IMR-90 (cell line): Measurements from ENCODE around the gene CACUL1. TPM values are rescaled to one million over a fixed set of nuclear protein-coding genes. Genes with fewer than 3 reads are reported as not detected.

Experiments used
- ATAC-seq: fragments of 200-7000 bp; cut with Tn5 transposase; 2 replicates; pipeline ENCODE4 v1.9.1; 2020; ENCODE audit warnings: low read depth, mild to moderate bottlenecking, moderate library complexity
- BruUV-seq: library from RNA; stranded (reverse); fragments of 400-500 nt; replicated peaks from 2 replicates; lab custom pipeline; 2021; lab: Mats Ljungman, UMichigan
- CTCF ChIA-PET: fragments of 300-600 bp; formaldehyde crosslinking; extraction: SDS; loops from one replicate; lab custom pipeline; 2021; ENCODE audit warnings: antibody characterized with exemption; lab: Yijun Ruan, JAX
- POLR2A ChIA-PET: fragments of 300-600 bp; sonication (Branson Sonifier 250); formaldehyde crosslinking; loops from one replicate; lab custom pipeline; 2022; ENCODE audit warnings: antibody characterized with exemption; ENCODE audit not compliant: unreplicated experiment; lab: Charles Lee
- DNase-seq: peaks from one replicate; pipeline ENCODE4 v3.0.0; 2013
- H2AFZ ChIP-seq: replicated peaks from 2 replicates; pipeline ENCODE3; 2013; ENCODE audit warnings: low read length, mild to moderate bottlenecking; ENCODE audit not compliant: poor library complexity
- H2AK5ac ChIP-seq: 2 replicates; pipeline ENCODE4 v1.6.1; 2013; ENCODE audit warnings: low read depth, low read length, inconsistent platforms
- H2AK9ac ChIP-seq: replicated peaks from 2 replicates; pipeline ENCODE3; 2013; ENCODE audit warnings: mild to moderate bottlenecking, low read depth, low read length, moderate library complexity; ENCODE audit not compliant: poor library complexity
- H2BK120ac ChIP-seq: 2 replicates; pipeline ENCODE4 v1.6.1; 2013; ENCODE audit warnings: low read depth, low read length, inconsistent platforms
- H2BK15ac ChIP-seq: 3 replicates; pipeline ENCODE4 v1.6.1; 2013; ENCODE audit warnings: low read depth, low read length, inconsistent platforms
- H2BK20ac ChIP-seq: 2 replicates; pipeline ENCODE4 v1.6.1; 2013; ENCODE audit warnings: low read depth, mild to moderate bottlenecking, inconsistent platforms, low read length, moderate library complexity
- H2BK5ac ChIP-seq: 2 replicates; pipeline ENCODE4 v1.6.1; 2013; ENCODE audit warnings: mild to moderate bottlenecking, low read depth, low read length, inconsistent platforms; ENCODE audit not compliant: poor library complexity, severe bottlenecking
- H3K14ac ChIP-seq: replicated peaks from 2 replicates; pipeline ENCODE4 v1.6.1; 2013; ENCODE audit warnings: low read depth, low read length, inconsistent platforms
- H3K18ac ChIP-seq: 2 replicates; pipeline ENCODE4 v1.6.1; 2013; ENCODE audit warnings: low read depth, low read length, control low read depth
- H3K23ac ChIP-seq: 2 replicates; pipeline ENCODE4 v1.6.1; 2013; ENCODE audit warnings: low read depth, low read length, inconsistent platforms
- H3K27ac ChIP-seq: 2 replicates; pipeline ENCODE4 v1.5.1; 2013; ENCODE audit warnings: mild to moderate bottlenecking, control low read depth, low read length; ENCODE audit not compliant: insufficient read depth
- H3K27me3 ChIP-seq: 2 replicates; pipeline ENCODE4 v1.6.1; 2013; ENCODE audit warnings: low read length; ENCODE audit not compliant: control insufficient read depth, insufficient read depth
- H3K36me3 ChIP-seq: 2 replicates; pipeline ENCODE4 v1.6.1; 2013; ENCODE audit warnings: low read length, mixed read lengths; ENCODE audit not compliant: control insufficient read depth, insufficient read depth
- H3K4ac ChIP-seq: 2 replicates; pipeline ENCODE4 v1.6.1; 2013; ENCODE audit warnings: low read depth, low read length, inconsistent platforms
- H3K4me1 ChIP-seq: 2 replicates; pipeline ENCODE4 v1.6.1; 2013; ENCODE audit warnings: low read length, mixed read lengths; ENCODE audit not compliant: control insufficient read depth, insufficient read depth
- H3K4me2 ChIP-seq: 2 replicates; pipeline ENCODE4 v1.6.1; 2013; ENCODE audit warnings: low read depth, mild to moderate bottlenecking, control low read depth, low read length, moderate library complexity
- H3K4me3 ChIP-seq: 2 replicates; pipeline ENCODE4 v1.5.1; 2013; ENCODE audit warnings: low read depth, mild to moderate bottlenecking, control low read depth, low read length, moderate library complexity; ENCODE audit not compliant: insufficient read depth
- H3K56ac ChIP-seq: 2 replicates; pipeline ENCODE4 v1.6.1; 2013; ENCODE audit warnings: low read length, inconsistent platforms; ENCODE audit not compliant: insufficient read depth; ENCODE audit errors: extremely low read depth
- H3K79me1 ChIP-seq, 2 experiments: 2 replicates each; pipeline ENCODE4 v1.6.1; 2013; ENCODE audit warnings: low read length in 2 of 2, inconsistent platforms in 1 of 2, low read depth in 1 of 2
- H3K9ac ChIP-seq: 2 replicates; pipeline ENCODE4 v1.6.1; 2013; ENCODE audit warnings: low read depth, low read length, control low read depth
- H3K9me1 ChIP-seq: 2 replicates; pipeline ENCODE4 v1.6.1; 2013; ENCODE audit warnings: low read length, inconsistent platforms; ENCODE audit not compliant: insufficient read depth
- H3K9me3 ChIP-seq: 2 replicates; pipeline ENCODE4 v1.6.1; 2013; ENCODE audit warnings: low read length; ENCODE audit not compliant: control insufficient read depth, insufficient read depth
- H4K20me1 ChIP-seq: 2 replicates; pipeline ENCODE4 v1.6.1; 2013; ENCODE audit warnings: low read length, inconsistent platforms; ENCODE audit not compliant: insufficient read depth
- H4K5ac ChIP-seq: 2 replicates; pipeline ENCODE4 v1.6.1; 2013; ENCODE audit warnings: mild to moderate bottlenecking, low read depth, low read length, control low read depth
- H4K8ac ChIP-seq, 2 experiments: 2 replicates each; pipeline ENCODE4 v1.6.1; 2013; ENCODE audit warnings: low read depth in 2 of 2, low read length in 2 of 2, control low read depth in 1 of 2, inconsistent platforms in 1 of 2
- H4K91ac ChIP-seq: 2 replicates; pipeline ENCODE4 v1.6.1; 2013; ENCODE audit warnings: low read depth, low read length, inconsistent platforms; ENCODE audit not compliant: insufficient read depth
- POLR2A ChIP-seq: IDR thresholded peaks from 2 replicates; pipeline ENCODE4 v1.6.1; 2012; ENCODE audit warnings: mild to moderate bottlenecking, low read depth, low read length
- WGBS, 2 experiments: methylation state at CpG; one replicate each; pipeline versions ENCODE4 v1.1.5 to v1.1.7; 2013; ENCODE audit warnings: missing lambda C conversion rate in 2 of 2; ENCODE audit not compliant: insufficient read length in 1 of 2; ENCODE audit errors: extremely low coverage in 2 of 2; 5-methylcytosine and 5-hydroxymethylcytosine counted together
- dilution Hi-C: fragments of 300-500 bp; cut with HindIII; formaldehyde crosslinking; loops from one replicate; pipeline ENCODE4 v1.14.3; 2018; ENCODE audit warnings: low sequenced_read_pairs; ENCODE audit not compliant: unreplicated experiment
- in situ Hi-C: fragments of 300-500 bp; cut with MboI; formaldehyde crosslinking; loops from 3 replicates; pipeline ENCODE4 v1.14.3; 2019; ENCODE audit warnings: low sequenced_read_pairs, inconsistent platforms, mixed read lengths
- intact Hi-C: fragments of 100-400 bp; cut with micrococcal nuclease; formaldehyde crosslinking; loops from 2 replicates; pipeline ENCODE4 v1.10.0; 2022
- polyA plus RNA-seq, 3 experiments: library from polyadenylated mRNA; depleted of rRNA; stranded (reverse); fragments of >200 nt; gene quantifications; 2 replicates each; pipeline ENCODE4 v1.2.3, GENCODE V29; 2012; ENCODE audit warnings: low replicate concordance in 1 of 3
- total RNA-seq: library from RNA; depleted of rRNA; stranded (reverse); fragments of >200 nt; gene quantifications from 2 replicates; pipeline ENCODE4 v1.2.3, GENCODE V29; 2012

The CACUL1 gene
- total and polyA plus RNA-seq, 2 of the 4 experiments (the other 2 are of a cell fraction) = 5.3 to 23.5 TPM

GRCh38 chr10:118760265-118760664, 5.5 kb upstream of the CACUL1 start:
- CTCF ChIA-PET = no interaction called here
- H2BK20ac ChIP-seq = no peak overlapping the region
- no peak overlapping the region for H2AK5ac ChIP-seq
- H3K14ac ChIP-seq = no peak overlapping the region
- no peak overlapping the region for H3K4me2 ChIP-seq
- H3K4me1 ChIP-seq = no peaks in the 10 kb centered on the region
- DNase-seq (no peak), ATAC-seq (no peak)
- no peak overlapping the region for H2BK15ac ChIP-seq
- H3K56ac ChIP-seq = no peak overlapping the region
- no peaks in the 10 kb centered on the region for H3K36me3 ChIP-seq
- POLR2A ChIA-PET = no interaction called here
- no peak overlapping the region for H3K27ac ChIP-seq
- no peak overlapping the region for H2BK5ac ChIP-seq
- BruUV-seq = no TSS peak
- no peak overlapping the region for H2BK120ac ChIP-seq
- no peaks in the 10 kb centered on the region for H3K9me1 ChIP-seq
- no peak overlapping the region for H2AK9ac ChIP-seq
- H4K20me1 ChIP-seq = no peaks in the 10 kb centered on the region
- no peak overlapping the region for H3K4me3 ChIP-seq
- 84% methylated on average over 5 of the region's 36 CpGs; no CpG with 5 or more reads in 1 of the 2 experiments for whole genome bisulfite sequencing, 2 experiments
- H3K27me3 ChIP-seq = peaks cover 5% of the 10 kb centered on the region
- H3K79me1 ChIP-seq = no peaks in the 10 kb centered on the region
- no peaks in the 10 kb centered on the region for H3K9me3 ChIP-seq
- H3K23ac ChIP-seq = no peak overlapping the region
- intact Hi-C loops (no loop called here), in situ Hi-C loops (no loop called here), dilution Hi-C loops (no loop called here)
- no peak overlapping the region for H4K5ac ChIP-seq
- H3K18ac ChIP-seq = no peak overlapping the region
- no peak overlapping the region for H4K8ac ChIP-seq
- H2AFZ ChIP-seq = no peak overlapping the region
- H3K9ac ChIP-seq = no peak overlapping the region
- no peak overlapping the region for H3K4ac ChIP-seq
- TF ChIP-seq POLR2A = no peak
- no peak overlapping the region for H4K91ac ChIP-seq
